HEK293T (cell line): ENCODE results near the gene PRR7.

Experiments
- ARNT ChIP-seq: fragments of 450-650 bp; IDR thresholded peaks from 2 replicates; pipeline ENCODE4 v1.6.1; 2017; ENCODE audit warnings: mild to moderate bottlenecking
- BHLHE40 ChIP-seq: fragments of 450-650 bp; IDR thresholded peaks from 2 replicates; pipeline ENCODE4 v1.6.1; 2016; ENCODE audit warnings: mild to moderate bottlenecking, moderate library complexity, borderline replicate concordance
- ELF4 ChIP-seq: fragments of 450-650 bp; IDR thresholded peaks from 2 replicates; pipeline ENCODE4 v1.6.1; 2017; ENCODE audit warnings: antibody characterized with exemption
- FOXK2 ChIP-seq: fragments of 450-650 bp; IDR thresholded peaks from 2 replicates; pipeline ENCODE4 v1.6.1; 2016; ENCODE audit warnings: mild to moderate bottlenecking
- FOXM1 ChIP-seq: fragments of 450-650 bp; IDR thresholded peaks from 2 replicates; pipeline ENCODE4 v1.6.1; 2017; ENCODE audit warnings: mild to moderate bottlenecking, borderline replicate concordance
- HDGF ChIP-seq: fragments of 450-650 bp; IDR thresholded peaks from 2 replicates; pipeline ENCODE4 v1.6.1; 2017; ENCODE audit warnings: antibody characterized with exemption, borderline replicate concordance
- NFRKB ChIP-seq: fragments of 450-650 bp; IDR thresholded peaks from 2 replicates; pipeline ENCODE4 v1.6.1; 2016; ENCODE audit warnings: mild to moderate bottlenecking, moderate library complexity
- SUZ12 ChIP-seq: fragments of 450-650 bp; IDR thresholded peaks from 2 replicates; pipeline ENCODE4 v1.6.1; 2016; ENCODE audit warnings: mild to moderate bottlenecking

- TF ChIP-seq FOXM1 (no peak), FOXK2 (no peak), BHLHE40 (no peak), HDGF (no peak), ARNT (no peak), ELF4 (no peak), SUZ12 (no peak), NFRKB (no peak)
Observed at GRCh38 chr5:177504086-177505056, 57.8 kb downstream of the PRR7 start.
